Measurements from ENCODE around the gene OSBPL1A. TPM values are rescaled to one million over a fixed set of nuclear protein-coding genes. Genes with fewer than 3 reads are reported as not detected.

Gene OSBPL1A
- total RNA-seq, 4 donors from 2014 or later = 10.0 to 30.9 (median 15.1) TPM

DNA sequence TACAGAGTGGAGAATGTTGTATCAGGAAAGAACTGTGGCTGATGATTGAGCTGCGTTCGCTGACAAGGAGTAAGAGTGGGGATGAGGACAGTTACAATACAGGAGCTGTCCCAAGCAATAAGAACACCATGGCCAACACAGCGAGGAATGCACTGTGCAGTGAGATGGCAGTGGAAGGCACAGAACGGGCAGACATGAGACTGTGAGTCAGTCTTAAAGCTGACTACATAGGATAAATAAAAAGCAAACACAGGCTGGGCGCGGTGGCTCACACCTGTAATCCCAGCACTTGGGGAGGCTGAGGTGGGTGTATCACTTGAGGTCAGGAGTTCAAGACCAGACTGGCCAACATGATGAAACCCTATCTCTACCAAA, 169.0 kb downstream of the OSBPL1A start:
- Histone ChIP-seq H3K36me3 (no peaks in the 10 kb centered on the region), H3K9me3 (no peaks in the 10 kb centered on the region), H3K27ac (no peak overlapping the region), H3K4me3 (no peak overlapping the region), H3K27me3 (no peaks in the 10 kb centered on the region), H3K4me1 (peaks cover 0 to 25% (median 6%) of the 10 kb centered on the region in 3 donors)
- intact Hi-C loops (cut with DNase I) = no loop called here
- no peak for TF ChIP-seq POLR2A (IDR thresholded peaks at IDR 0.05)
- TF ChIP-seq, protein P1, sequence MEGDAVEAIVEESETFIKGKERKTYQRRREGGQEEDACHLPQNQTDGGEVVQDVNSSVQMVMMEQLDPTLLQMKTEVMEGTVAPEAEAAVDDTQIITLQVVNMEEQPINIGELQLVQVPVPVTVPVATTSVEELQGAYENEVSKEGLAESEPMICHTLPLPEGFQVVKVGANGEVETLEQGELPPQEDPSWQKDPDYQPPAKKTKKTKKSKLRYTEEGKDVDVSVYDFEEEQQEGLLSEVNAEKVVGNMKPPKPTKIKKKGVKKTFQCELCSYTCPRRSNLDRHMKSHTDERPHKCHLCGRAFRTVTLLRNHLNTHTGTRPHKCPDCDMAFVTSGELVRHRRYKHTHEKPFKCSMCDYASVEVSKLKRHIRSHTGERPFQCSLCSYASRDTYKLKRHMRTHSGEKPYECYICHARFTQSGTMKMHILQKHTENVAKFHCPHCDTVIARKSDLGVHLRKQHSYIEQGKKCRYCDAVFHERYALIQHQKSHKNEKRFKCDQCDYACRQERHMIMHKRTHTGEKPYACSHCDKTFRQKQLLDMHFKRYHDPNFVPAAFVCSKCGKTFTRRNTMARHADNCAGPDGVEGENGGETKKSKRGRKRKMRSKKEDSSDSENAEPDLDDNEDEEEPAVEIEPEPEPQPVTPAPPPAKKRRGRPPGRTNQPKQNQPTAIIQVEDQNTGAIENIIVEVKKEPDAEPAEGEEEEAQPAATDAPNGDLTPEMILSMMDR (IDR thresholded peaks at IDR 0.05) = no peak
- 81 to 84% methylated on average over 6 of the region's 6 CpGs for WGBS, 2 donors
- no peak for DNase-seq

DNA sequence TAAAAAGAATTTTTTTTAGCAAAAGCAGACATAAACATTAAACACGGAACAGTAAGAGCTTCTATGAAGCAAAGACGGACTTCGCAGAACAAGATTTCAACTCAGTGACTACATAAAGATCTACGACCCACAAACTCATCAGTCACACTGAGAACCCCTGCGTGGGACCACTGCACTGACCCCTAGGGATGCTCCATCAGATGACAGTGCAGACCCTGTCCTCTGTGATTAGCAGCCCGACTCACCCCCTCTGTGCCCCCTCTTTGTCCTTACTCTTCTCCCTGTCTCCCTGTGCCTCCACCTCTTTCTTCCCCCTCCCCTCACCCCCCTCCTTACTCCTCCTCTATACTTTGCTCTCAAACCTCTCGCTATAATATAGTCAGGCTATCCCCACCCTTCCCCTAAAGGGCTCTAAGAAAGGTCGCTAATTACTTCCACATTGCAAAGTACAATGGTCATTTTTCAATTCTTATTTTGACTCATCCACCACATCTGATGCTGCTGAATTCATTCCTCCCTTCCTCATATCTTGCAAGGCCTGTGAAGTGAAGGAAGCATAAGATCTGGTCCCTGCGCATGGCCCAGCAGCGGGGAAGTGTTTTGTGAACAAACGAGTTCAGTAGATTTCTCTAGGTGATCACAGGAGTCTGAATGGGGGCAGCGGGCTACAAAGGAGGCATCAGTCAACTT, 169.5 kb downstream of the OSBPL1A start:
- Histone ChIP-seq H3K36me3 (no peaks in the 10 kb centered on the region), H3K9me3 (no peaks in the 10 kb centered on the region), H3K27ac (no peak overlapping the region), H3K4me3 (no peak overlapping the region), H3K4me1 (peaks cover 0 to 25% (median 6%) of the 10 kb centered on the region in 3 donors), H3K27me3 (no peaks in the 10 kb centered on the region)
- 83 to 84% methylated on average over 12 of the region's 12 CpGs for WGBS, 2 donors
- TF ChIP-seq, protein P1 (IDR thresholded peaks at IDR 0.05) = no peak
- no peak for TF ChIP-seq POLR2A (IDR thresholded peaks at IDR 0.05)
- intact Hi-C loops (cut with DNase I) = no loop called here
- DNase-seq = no peak

GRCh38 chr18:24220318-24220688, 177.3 kb downstream of the OSBPL1A start:
- Histone ChIP-seq H3K4me1 (peaks cover 0 to 11% (median 0%) of the 10 kb centered on the region in 3 donors), H3K9me3 (no peaks in the 10 kb centered on the region), H3K27ac (no peak overlapping the region), H3K36me3 (no peaks in the 10 kb centered on the region), H3K4me3 (no peak overlapping the region), H3K27me3 (no peaks in the 10 kb centered on the region)
- WGBS, 2 donors = 87 to 94% methylated on average over 2 of the region's 2 CpGs
- DNase-seq = no peak
- intact Hi-C loops (cut with DNase I) = no loop called here
- TF ChIP-seq, protein P1 (IDR thresholded peaks at IDR 0.05) = no peak
- TF ChIP-seq POLR2A (IDR thresholded peaks at IDR 0.05) = no peak

GRCh38 chr18:24219561-24220317, 177.9 kb downstream of the OSBPL1A start:
- H3K4me3 ChIP-seq = no peak overlapping the region
- peaks cover 0 to 17% (median 0%) of the 10 kb centered on the region in 3 donors for H3K4me1 ChIP-seq
- TF ChIP-seq POLR2A (IDR thresholded peaks at IDR 0.05) = no peak
- TF ChIP-seq, protein P1 (IDR thresholded peaks at IDR 0.05) = no peak
- DNase-seq = no peak
- WGBS, 2 donors = 84 to 85% methylated on average over 7 of the region's 7 CpGs
- no peak overlapping the region for H3K27ac ChIP-seq
- no peaks in the 10 kb centered on the region for H3K36me3 ChIP-seq
- H3K27me3 ChIP-seq = no peaks in the 10 kb centered on the region
- no peaks in the 10 kb centered on the region for H3K9me3 ChIP-seq
- intact Hi-C loops (cut with DNase I) = no loop called here

GRCh38 chr18:24214913-24215312, 182.7 kb downstream of the OSBPL1A start:
- Histone ChIP-seq H3K4me1 (peaks cover 7 to 47% (median 7%) of the 10 kb centered on the region in 3 donors), H3K27ac (peak overlapping the region in 3 of 4 donors; percentile 49 to 76 (median 68)), H3K9me3 (no peaks in the 10 kb centered on the region), H3K4me3 (no peak overlapping the region), H3K27me3 (no peaks in the 10 kb centered on the region), H3K36me3 (no peaks in the 10 kb centered on the region)
- WGBS, 2 donors = 29 to 54% methylated on average over 1 of the region's 1 CpG
- intact Hi-C loops (cut with DNase I) = no loop called here
- no peak for DNase-seq
- TF ChIP-seq, protein P1 (IDR thresholded peaks at IDR 0.05) = no peak

Measured in esophagus squamous epithelium (tissue), 5 donors.